Panc1 (cell line): ENCODE data around the gene NUFIP1. TPM values are rescaled to one million over a fixed set of nuclear protein-coding genes. Genes with fewer than 3 reads are reported as not detected.

Experiments
- ATAC-seq: fragments of 200-7000 bp; cut with Tn5 transposase; 2 replicates; pipeline ENCODE4 v1.9.1; 2020; ENCODE audit warnings: mild to moderate bottlenecking, moderate library complexity
- BruUV-seq: library from RNA; stranded (reverse); fragments of 400-500 nt; replicated peaks from 2 replicates; lab custom pipeline; 2021; lab: Mats Ljungman, UMichigan
- CTCF ChIA-PET: fragments of 300-600 bp; sonication (Branson Sonifier 250); formaldehyde crosslinking; loops from one replicate; lab custom pipeline; 2022; ENCODE audit warnings: antibody characterized with exemption; lab: Charles Lee
- POLR2A ChIA-PET: fragments of 300-600 bp; sonication (Branson Sonifier 250); formaldehyde crosslinking; loops from one replicate; lab custom pipeline; 2022; ENCODE audit warnings: antibody characterized with exemption; lab: Charles Lee
- DNase-seq: peaks from one replicate; pipeline ENCODE4 v3.0.0-alpha.2; 2010; ENCODE audit warnings: low read depth, low spot score
- H3K27ac ChIP-seq: 2 replicates; pipeline ENCODE4 v1.5.1; 2011; ENCODE audit warnings: mild to moderate bottlenecking, low read length, inconsistent platforms
- H3K27me3 ChIP-seq: fragments of 200-500 bp; sonication (Bioruptor generic); 2 replicates; pipeline ENCODE4 v1.6.0; 2014; ENCODE audit warnings: low read length, inconsistent platforms; ENCODE audit not compliant: control insufficient read depth, insufficient read depth
- H3K36me3 ChIP-seq: fragments of 200-500 bp; sonication (Bioruptor generic); 2 replicates; pipeline ENCODE4 v1.5.1; 2014; ENCODE audit warnings: inconsistent platforms, mild to moderate bottlenecking, low read length, moderate library complexity; ENCODE audit not compliant: control insufficient read depth, insufficient read depth
- H3K4me1 ChIP-seq: 2 replicates; pipeline ENCODE4 v1.5.1; 2011; ENCODE audit warnings: inconsistent platforms, mild to moderate bottlenecking, low read length, moderate library complexity; ENCODE audit not compliant: control insufficient read depth, insufficient read depth
- H3K4me3 ChIP-seq, 2 experiments: 2 replicates each; pipeline ENCODE4 v1.5.1; 2011 to 2012; ENCODE audit warnings: low read depth in 2 of 2, low read length in 2 of 2, mild to moderate bottlenecking in 2 of 2, inconsistent platforms in 1 of 2, moderate library complexity in 1 of 2
- H3K9me3 ChIP-seq: fragments of 200-500 bp; sonication (Bioruptor generic); 2 replicates; pipeline ENCODE4 v1.5.1; 2014; ENCODE audit warnings: low read depth, mild to moderate bottlenecking, inconsistent platforms, low read length, moderate library complexity; ENCODE audit not compliant: control insufficient read depth, insufficient read depth
- CTCF ChIP-seq: fragments of 450-650 bp; IDR thresholded peaks from 2 replicates; pipeline ENCODE4 v1.5.1; 2017; ENCODE audit warnings: mild to moderate bottlenecking
- POLR2AphosphoS5 ChIP-seq: IDR thresholded peaks from 2 replicates; pipeline ENCODE4 v1.6.1; 2012; ENCODE audit warnings: mild to moderate bottlenecking, low read depth, low read length, moderate library complexity
- REST ChIP-seq, 2 experiments: IDR thresholded peaks; 2 replicates each; pipeline ENCODE4 v1.6.1; 2011 to 2012; ENCODE audit warnings: low read depth in 2 of 2, control low read depth in 1 of 2, low read length in 1 of 2, mild to moderate bottlenecking in 1 of 2, moderate library complexity in 1 of 2; ENCODE audit not compliant: insufficient read depth in 1 of 2
- SIN3A ChIP-seq: IDR thresholded peaks from 2 replicates; pipeline ENCODE4 v1.6.1; 2012; ENCODE audit warnings: low read depth, mild to moderate bottlenecking, low read length, moderate library complexity, borderline replicate concordance; ENCODE audit not compliant: insufficient read depth
- TCF7L2 ChIP-seq: IDR thresholded peaks from 2 replicates; pipeline ENCODE4 v1.6.1; 2011; ENCODE audit warnings: mild to moderate bottlenecking, low read depth, low read length, inconsistent platforms
- in situ Hi-C: cut with HindIII; loops from 2 replicates; pipeline ENCODE4 v1.10.0; 2016; ENCODE audit warnings: low sequenced_read_pairs, low pct_unique_long_range_greater_than_20kb
- intact Hi-C: fragments of 100-400 bp; cut with micrococcal nuclease; formaldehyde crosslinking; loops from one replicate; pipeline ENCODE4 v1.10.0; 2022; ENCODE audit not compliant: unreplicated experiment
- total RNA-seq: library from RNA; stranded (reverse); gene quantifications from one replicate; pipeline ENCODE4 v1.2.1, GENCODE V29; 2021; ENCODE audit not compliant: unreplicated experiment

NUFIP1 gene
- total RNA-seq, 1 experiment from 2014 or later: 6.6 TPM

GRCh38 chr13:44936246-44936645 is 53.0 kb downstream of the NUFIP1 start:
- BruUV-seq: no TSS peak
- no peaks in the 10 kb centered on the region for H3K36me3 ChIP-seq
- no peak for TF ChIP-seq SIN3A
- TF ChIP-seq REST (IDR thresholded peaks at IDR 0.05; ENCODE audit: insufficient read depth in 1 of 2, low read depth in 2 of 2, low read length in 1 of 2): no peak
- no peak for TF ChIP-seq TCF7L2
- no peak for TF ChIP-seq CTCF
- ChIA-PET CTCF (no interaction called here), POLR2A (no interaction called here)
- H3K4me3 ChIP-seq: no peak overlapping the region
- H3K27me3 ChIP-seq: no peaks in the 10 kb centered on the region
- no peaks in the 10 kb centered on the region for H3K4me1 ChIP-seq
- DNase-seq (no peak), ATAC-seq (no peak)
- no peak overlapping the region for H3K27ac ChIP-seq
- intact Hi-C loops: no loop called here
- in situ Hi-C loops: no loop called here
- H3K9me3 ChIP-seq: no peaks in the 10 kb centered on the region

- no peak for DNase-seq
- CTCF ChIA-PET: no interaction called here
- intact Hi-C loops: no loop called here
Observed at GRCh38 chr13:44934724-44935123, 54.5 kb downstream of the NUFIP1 start.

More at GRCh38 chr13:44934724-44935123, 54.5 kb downstream of the NUFIP1 start:
- no peak for ATAC-seq
- H3K36me3 ChIP-seq: no peaks in the 10 kb centered on the region
- no peak for TF ChIP-seq POLR2AphosphoS5
- no peak for TF ChIP-seq TCF7L2
- TF ChIP-seq REST (IDR thresholded peaks at IDR 0.05; ENCODE audit: insufficient read depth in 1 of 2, low read depth in 2 of 2, low read length in 1 of 2): no peak
- no peak for TF ChIP-seq CTCF
- no peak for TF ChIP-seq SIN3A
- no peak overlapping the region for H3K27ac ChIP-seq
- in situ Hi-C loops: no loop called here
- no TSS peak for BruUV-seq
- H3K9me3 ChIP-seq: no peaks in the 10 kb centered on the region
- H3K27me3 ChIP-seq: no peaks in the 10 kb centered on the region
- H3K4me3 ChIP-seq: no peak overlapping the region
- POLR2A ChIA-PET: interaction anchor here (0.6 kb wide), 1 partner anchor 480 kb away, joined by 7 read pairs; no protein-coding TSS in a partner anchor
- no peaks in the 10 kb centered on the region for H3K4me1 ChIP-seq
